Caco-2 (cell line): ENCODE measurements around the gene KRT23. TPM values are rescaled to one million over a fixed set of nuclear protein-coding genes. Genes with fewer than 3 reads are reported as not detected.

Experiments used
- BruUV-seq: library from RNA; stranded (reverse); fragments of 400-500 nt; replicated peaks from 2 replicates; lab custom pipeline; 2021; lab: Mats Ljungman, UMichigan
- CTCF ChIA-PET: fragments of 300-600 bp; sonication (Branson Sonifier 250); formaldehyde crosslinking; loops from one replicate; lab custom pipeline; 2022; ENCODE audit warnings: antibody characterized with exemption; lab: Charles Lee
- POLR2A ChIA-PET: fragments of 300-600 bp; sonication (Branson Sonifier 250); formaldehyde crosslinking; loops from one replicate; lab custom pipeline; 2022; ENCODE audit warnings: antibody characterized with exemption; lab: Charles Lee
- DNase-seq, 2 experiments: peaks; one replicate each; pipeline versions ENCODE4 v3.0.0 to v3.0.0-alpha.2; 2020 to 2022
- H3K27me3 ChIP-seq: replicated peaks from 2 replicates; pipeline ENCODE4 v1.6.0; 2011; ENCODE audit warnings: low read length; ENCODE audit not compliant: control insufficient read depth, insufficient read depth
- H3K36me3 ChIP-seq: 2 replicates; pipeline ENCODE4 v1.5.1; 2011; ENCODE audit warnings: low read length; ENCODE audit not compliant: control insufficient read depth, insufficient read depth
- H3K4me1 ChIP-seq: fragments of 250-450 bp; sonication (Bioruptor Pico); 2 replicates; pipeline ENCODE4 v1.5.1; 2020; ENCODE audit warnings: mild to moderate bottlenecking
- H3K4me3 ChIP-seq: 2 replicates; pipeline ENCODE4 v1.5.1; 2011; ENCODE audit warnings: low read depth, mild to moderate bottlenecking, control low read depth, low read length
- H3K9me3 ChIP-seq: fragments of 250-450 bp; sonication (Bioruptor Pico); 2 replicates; pipeline ENCODE4 v1.5.1; 2020; ENCODE audit warnings: mild to moderate bottlenecking, moderate library complexity
- H3K27ac Mint-ChIP-seq: one replicate; pipeline ENCODE4 v1.8.0; 2022; ENCODE audit warnings: mixed read lengths; ENCODE audit not compliant: unreplicated experiment
- H3K27me3 Mint-ChIP-seq: one replicate; pipeline ENCODE4 v1.8.0; 2022; ENCODE audit warnings: mixed read lengths; ENCODE audit not compliant: insufficient read depth, unreplicated experiment
- H3K36me3 Mint-ChIP-seq: one replicate; pipeline ENCODE4 v1.8.0; 2022; ENCODE audit warnings: mild to moderate bottlenecking, mixed read lengths; ENCODE audit not compliant: insufficient read depth, unreplicated experiment
- H3K4me1 Mint-ChIP-seq: one replicate; pipeline ENCODE4 v1.8.0; 2022; ENCODE audit warnings: low read depth, mixed read lengths; ENCODE audit not compliant: unreplicated experiment
- H3K4me3 Mint-ChIP-seq: one replicate; pipeline ENCODE4 v1.8.0; 2022; ENCODE audit warnings: mild to moderate bottlenecking, moderate library complexity, mixed read lengths; ENCODE audit not compliant: unreplicated experiment
- H3K9me3 Mint-ChIP-seq: one replicate; pipeline ENCODE4 v1.8.0; 2022; ENCODE audit warnings: mixed read lengths; ENCODE audit not compliant: unreplicated experiment
- CTCF ChIP-seq, 2 experiments: fragments of 200-600 bp in 1 of 2; IDR thresholded peaks; 1 replicate in 1 of 2; 2 replicates in 1 of 2; pipeline versions ENCODE4 v1.5.1 to v1.8.0; 2011 to 2022; ENCODE audit warnings: antibody characterized with exemption in 1 of 2, control low read depth in 1 of 2, inconsistent platforms in 1 of 2, low read depth in 1 of 2, low read length in 1 of 2, mild to moderate bottlenecking in 1 of 2, moderate library complexity in 1 of 2; ENCODE audit not compliant: insufficient read depth in 1 of 2, severe bottlenecking in 1 of 2, unreplicated experiment in 1 of 2
- intact Hi-C: fragments of 100-400 bp; cut with micrococcal nuclease; formaldehyde crosslinking; loops from one replicate; pipeline ENCODE4 v1.10.0; 2022; ENCODE audit not compliant: unreplicated experiment
- total RNA-seq: library from RNA; stranded (reverse); gene quantifications from 2 replicates; pipeline ENCODE4 v1.2.3, GENCODE V29; 2022

The KRT23 gene
- total RNA-seq, 1 experiment from 2014 or later, result 47.1 TPM

- Mint-ChIP-seq H3K27me3 (no peaks in the 10 kb centered on the region), H3K36me3 (peaks cover 6% of the 10 kb centered on the region), H3K9me3 (no peaks in the 10 kb centered on the region), H3K4me1 (peaks cover 69% of the 10 kb centered on the region), H3K27ac (peak overlapping the region; percentile 44), H3K4me3 (no peak overlapping the region)
- TF ChIP-seq CTCF (IDR thresholded peaks at IDR 0.05; ENCODE audit: insufficient read depth in 1 of 2, low read depth in 1 of 2, low read length in 1 of 2, severe bottlenecking in 1 of 2, unreplicated experiment in 1 of 2), result no peak
- Histone ChIP-seq H3K4me3 (no peak overlapping the region), H3K36me3 (no peaks in the 10 kb centered on the region), H3K27me3 (no peaks in the 10 kb centered on the region), H3K4me1 (peaks cover 82% of the 10 kb centered on the region), H3K9me3 (no peaks in the 10 kb centered on the region)
- ChIA-PET POLR2A (no interaction called here), CTCF (interaction anchor here (1.0 kb wide), 1 partner anchor 35 kb away, joined by 5 read pairs; no protein-coding TSS in a partner anchor)
- BruUV-seq, result no TSS peak
- no peak for DNase-seq
- intact Hi-C loops, result no loop called here
These were observed 15.2 kb upstream of the KRT23 start for GRCh38 chr17:40952661-40953060.

GRCh38 chr17:40952154-40952553, 14.7 kb upstream of the KRT23 start:
- Mint-ChIP-seq H3K4me3 (no peak overlapping the region), H3K27me3 (no peaks in the 10 kb centered on the region), H3K27ac (peak overlapping the region; percentile 44), H3K36me3 (peaks cover 6% of the 10 kb centered on the region), H3K9me3 (no peaks in the 10 kb centered on the region), H3K4me1 (peaks cover 64% of the 10 kb centered on the region)
- peaks cover 77% of the 10 kb centered on the region for H3K4me1 ChIP-seq
- TF ChIP-seq CTCF (IDR thresholded peaks at IDR 0.05; ENCODE audit: insufficient read depth in 1 of 2, low read depth in 1 of 2, low read length in 1 of 2, severe bottlenecking in 1 of 2, unreplicated experiment in 1 of 2), result no peak
- no peak for DNase-seq
- intact Hi-C loops, result no loop called here
- no peaks in the 10 kb centered on the region for H3K9me3 ChIP-seq
- CTCF ChIA-PET, result no interaction called here
- H3K27me3 ChIP-seq, result no peaks in the 10 kb centered on the region
- POLR2A ChIA-PET, result no interaction called here
- no TSS peak for BruUV-seq
- H3K4me3 ChIP-seq, result no peak overlapping the region
- H3K36me3 ChIP-seq, result no peaks in the 10 kb centered on the region

GRCh38 chr17:40951011-40951622, 13.7 kb upstream of the KRT23 start:
- H3K4me1 ChIP-seq, result peaks cover 72% of the 10 kb centered on the region
- peaks cover 56% of the 10 kb centered on the region for H3K4me1 Mint-ChIP-seq
- H3K27ac Mint-ChIP-seq, result no peak overlapping the region
- no peak for DNase-seq
- BruUV-seq, result no TSS peak
- intact Hi-C loops, result no loop called here
- ChIA-PET POLR2A (no interaction called here), CTCF (no interaction called here)
- no peak for TF ChIP-seq CTCF (IDR thresholded peaks at IDR 0.05; ENCODE audit: insufficient read depth in 1 of 2, low read depth in 1 of 2, low read length in 1 of 2, severe bottlenecking in 1 of 2, unreplicated experiment in 1 of 2)
- no peak overlapping the region for H3K4me3 ChIP-seq
- no peak overlapping the region for H3K4me3 Mint-ChIP-seq
- no peaks in the 10 kb centered on the region for H3K36me3 ChIP-seq
- no peaks in the 10 kb centered on the region for H3K9me3 Mint-ChIP-seq
- H3K9me3 ChIP-seq, result no peaks in the 10 kb centered on the region
- no peaks in the 10 kb centered on the region for H3K36me3 Mint-ChIP-seq
- no peaks in the 10 kb centered on the region for H3K27me3 ChIP-seq
- H3K27me3 Mint-ChIP-seq, result no peaks in the 10 kb centered on the region
